GM23338 (cell line): ENCODE measurements around the gene TGFBRAP1. TPM values are rescaled to one million over a fixed set of nuclear protein-coding genes. Genes with fewer than 3 reads are reported as not detected.

ENCODE experiments used
- ATAC-seq: fragments of 200-7000 bp; cut with Tn5 transposase; 3 replicates; pipeline ENCODE4 v1.9.1; 2020
- DNase-seq: peaks from one replicate; pipeline ENCODE4 v3.0.0-alpha.2; 2015; ENCODE audit warnings: low spot score
- H2AFZ ChIP-seq: fragments of 200-600 bp; sonication (generic); 2 replicates; pipeline ENCODE4 v1.8.0; 2016; ENCODE audit warnings: antibody characterized with exemption, mild to moderate bottlenecking, moderate library complexity
- H3F3A ChIP-seq: fragments of 200-600 bp; sonication (generic); replicated peaks from 2 replicates; pipeline ENCODE4 v1.8.0; 2017; ENCODE audit warnings: antibody characterized with exemption, mixed run types, low read depth
- H3K27ac ChIP-seq: fragments of 200-600 bp; sonication (generic); 2 replicates; pipeline ENCODE4 v1.6.1; 2016; ENCODE audit warnings: low read depth
- H3K27me3 ChIP-seq: fragments of 200-600 bp; sonication (generic); 2 replicates; pipeline ENCODE4 v1.8.0; 2016; ENCODE audit warnings: mild to moderate bottlenecking, mixed run types, moderate library complexity; ENCODE audit not compliant: insufficient read depth
- H3K36me3 ChIP-seq: fragments of 200-600 bp; sonication (generic); 2 replicates; pipeline ENCODE4 v1.8.0; 2016; ENCODE audit warnings: mild to moderate bottlenecking; ENCODE audit not compliant: insufficient read depth
- H3K4me1 ChIP-seq: fragments of 200-600 bp; sonication (generic); 2 replicates; pipeline ENCODE4 v1.8.0; 2016; ENCODE audit warnings: mild to moderate bottlenecking, moderate library complexity; ENCODE audit not compliant: insufficient read depth
- H3K4me2 ChIP-seq: fragments of 200-600 bp; sonication (generic); 2 replicates; pipeline ENCODE4 v1.7.1; 2017; ENCODE audit warnings: mixed run types
- H3K4me3 ChIP-seq: fragments of 200-600 bp; sonication (generic); 2 replicates; pipeline ENCODE4 v1.6.1; 2016; ENCODE audit warnings: mixed run types
- H3K79me2 ChIP-seq: fragments of 200-600 bp; sonication (generic); replicated peaks from 2 replicates; pipeline ENCODE4 v1.8.0; 2017; ENCODE audit warnings: mild to moderate bottlenecking; ENCODE audit not compliant: insufficient read depth
- H3K9me2 ChIP-seq: fragments of 200-600 bp; sonication (generic); 2 replicates; pipeline ENCODE4 v1.8.0; 2017; ENCODE audit not compliant: insufficient read depth
- H4K20me1 ChIP-seq: fragments of 200-600 bp; sonication (generic); replicated peaks from 2 replicates; pipeline ENCODE4 v1.8.0; 2017; ENCODE audit warnings: mild to moderate bottlenecking; ENCODE audit not compliant: insufficient read depth
- H3K27ac Mint-ChIP-seq: 2 replicates; pipeline ENCODE4 v1.8.0; 2020; ENCODE audit warnings: inconsistent platforms, mild to moderate bottlenecking, moderate library complexity, mixed read lengths
- H3K27me3 Mint-ChIP-seq: 3 replicates; pipeline ENCODE4 v1.8.0; 2022; ENCODE audit warnings: low read depth, mild to moderate bottlenecking, moderate library complexity, mixed read lengths, inconsistent platforms; ENCODE audit not compliant: insufficient read depth, poor library complexity
- H3K36me3 Mint-ChIP-seq: 3 replicates; pipeline ENCODE4 v1.8.0; 2021; ENCODE audit warnings: low read depth, mild to moderate bottlenecking, inconsistent platforms, moderate library complexity, mixed read lengths
- H3K4me1 Mint-ChIP-seq: 3 replicates; pipeline ENCODE4 v1.8.0; 2020; ENCODE audit warnings: mild to moderate bottlenecking, inconsistent platforms, mixed read lengths
- H3K4me3 Mint-ChIP-seq: 3 replicates; pipeline ENCODE4 v1.8.0; 2021; ENCODE audit warnings: moderate library complexity, mild to moderate bottlenecking, inconsistent platforms, mixed read lengths
- H3K9me3 Mint-ChIP-seq: 3 replicates; pipeline ENCODE4 v1.8.0; 2020; ENCODE audit warnings: moderate library complexity, mild to moderate bottlenecking, inconsistent platforms, mixed read lengths
- CREB1 ChIP-seq: fragments of 250-450 bp; sonication (Bioruptor Pico); IDR thresholded peaks from 2 replicates; pipeline ENCODE4 v1.5.0; 2020; ENCODE audit warnings: low read depth, mild to moderate bottlenecking, moderate library complexity
- CTCF ChIP-seq, 2 experiments: fragments of 200-600 bp in 1 of 2; sonication (generic) in 1 of 2; conservative IDR thresholded peaks; 2 replicates each; pipeline versions ENCODE4 v1.5.1 to v1.6.1; 2016 to 2017; ENCODE audit warnings: antibody characterized with exemption in 2 of 2, low read depth in 2 of 2, mild to moderate bottlenecking in 2 of 2, moderate library complexity in 1 of 2
- ETS1 ChIP-seq: IDR thresholded peaks from 2 replicates; pipeline ENCODE4 v1.6.1; 2016; ENCODE audit warnings: antibody characterized with exemption
- EZH2 ChIP-seq: fragments of 200-600 bp; sonication (generic); IDR thresholded peaks from one replicate; pipeline ENCODE4 v1.8.0; 2017; ENCODE audit warnings: antibody characterized with exemption, mild to moderate bottlenecking, low read depth; ENCODE audit not compliant: unreplicated experiment
- EZH2phosphoT487 ChIP-seq: fragments of 200-600 bp; sonication (generic); IDR thresholded peaks from one replicate; pipeline ENCODE4 v1.8.1; 2018; ENCODE audit warnings: antibody characterized with exemption; ENCODE audit not compliant: unreplicated experiment
- NANOG ChIP-seq: IDR thresholded peaks from 2 replicates; pipeline ENCODE4 v1.6.1; 2016; ENCODE audit warnings: antibody characterized with exemption, borderline replicate concordance
- REST ChIP-seq: IDR thresholded peaks from one replicate; pipeline ENCODE4 v1.6.1; 2018; ENCODE audit warnings: antibody characterized with exemption; ENCODE audit not compliant: unreplicated experiment
- ZNF114 ChIP-seq: fragments of 250-450 bp; sonication (Bioruptor Pico); IDR thresholded peaks from 2 replicates; pipeline ENCODE4 v1.5.0; 2020; ENCODE audit warnings: mild to moderate bottlenecking, moderate library complexity
- ZNF462 ChIP-seq: fragments of 250-450 bp; sonication (Bioruptor Pico); IDR thresholded peaks from 2 replicates; pipeline ENCODE4 v1.5.0; 2020; ENCODE audit warnings: mild to moderate bottlenecking, moderate library complexity
- polyA plus RNA-seq: library from polyadenylated mRNA; unstranded; fragments of >200 nt; fragmentation: Nextera tagmentation; extraction: Ambion mirVana; gene quantifications from 2 replicates; pipeline ENCODE4 v1.2.1, GENCODE V29; 2016
- total RNA-seq: library from RNA; depleted of rRNA; stranded (reverse); fragments of >200 nt; shearing (Covaris generic); gene quantifications from 2 replicates; pipeline ENCODE4 v1.2.3, GENCODE V29; 2014

TGFBRAP1 gene
- total and polyA plus RNA-seq, 2 experiments from 2014 or later: 6.3 to 23.5 TPM

- TF ChIP-seq REST (no peak), NANOG (no peak), CREB1 (CRISPR knock-in tag) (no peak), EZH2 (no peak), EZH2phosphoT487 (no peak), ETS1 (no peak), CTCF (conservative IDR thresholded peaks at IDR 0.05; ENCODE audit: low read depth in 2 of 2) (no peak)
These were observed 43.8 kb upstream of the TGFBRAP1 start (continued) for GRCh38 chr2:105373344-105373781.

- Histone ChIP-seq H4K20me1 (no peaks in the 10 kb centered on the region; the same call in 1 of the 2 replicates), H3K27me3 (no peaks in the 10 kb centered on the region), H2AFZ (no peak overlapping the region), H3K4me3 (no peak overlapping the region), H3K4me1 (no peaks in the 10 kb centered on the region), H3K36me3 (no peaks in the 10 kb centered on the region), H3K27ac (no peak overlapping the region), H3K79me2 (0 out of 2 replicates have a peak, but pooled peaks cover 2% of the 10 kb centered on the region), H3K4me2 (no peak overlapping the region), H3K9me2 (no peaks in the 10 kb centered on the region), H3F3A (no peaks in the 10 kb centered on the region)
- Mint-ChIP-seq H3K4me1 (0 out of 3 replicates have a peak, but pooled peaks cover 2% of the 10 kb centered on the region), H3K27ac (no peak overlapping the region), H3K27me3 (peaks cover 3% of the 10 kb centered on the region), H3K9me3 (no peaks in the 10 kb centered on the region), H3K36me3 (peaks cover 20% of the 10 kb centered on the region), H3K4me3 (no peak overlapping the region)
- no peak for ATAC-seq
- DNase-seq: no peak
- TF ChIP-seq ZNF462 (CRISPR knock-in tag): no peak
- TF ChIP-seq ZNF114 (CRISPR knock-in tag): no peak
These were observed 42.3 kb upstream of the TGFBRAP1 start for GRCh38 chr2:105371810-105372209.
